Kidney epithelial cell (primary cell): ENCODE results near the gene TMEM232. TPM values are rescaled to one million over a fixed set of nuclear protein-coding genes. Genes with fewer than 3 reads are reported as not detected.

Experiments
- DNase-seq: peaks from one replicate; pipeline ENCODE4 v3.0.0-alpha.2; 2010; ENCODE audit warnings: low read depth
- H3K27me3 ChIP-seq: 2 replicates; pipeline ENCODE4 v1.6.0; 2011; ENCODE audit warnings: low read length; ENCODE audit not compliant: control insufficient read depth, insufficient read depth
- H3K36me3 ChIP-seq: 2 replicates; pipeline ENCODE4 v1.5.1; 2011; ENCODE audit warnings: low read length; ENCODE audit not compliant: control insufficient read depth, insufficient read depth
- H3K4me3 ChIP-seq: 2 replicates; pipeline ENCODE4 v1.5.1; 2011; ENCODE audit warnings: low read depth, mild to moderate bottlenecking, control low read depth, low read length
- CTCF ChIP-seq: IDR thresholded peaks from 2 replicates; pipeline ENCODE4 v1.5.1; 2011; ENCODE audit warnings: mild to moderate bottlenecking, moderate library complexity, low read length, control low read depth, inconsistent platforms; ENCODE audit not compliant: insufficient read depth, poor library complexity, severe bottlenecking
- total RNA-seq: library from RNA; depleted of rRNA; stranded (reverse); fragments of >200 nt; gene quantifications from 2 replicates; pipeline ENCODE4 v1.2.3, GENCODE V29; 2015

Gene TMEM232
- total RNA-seq, 1 donor from 2014 or later, result 10.9 TPM

DNA sequence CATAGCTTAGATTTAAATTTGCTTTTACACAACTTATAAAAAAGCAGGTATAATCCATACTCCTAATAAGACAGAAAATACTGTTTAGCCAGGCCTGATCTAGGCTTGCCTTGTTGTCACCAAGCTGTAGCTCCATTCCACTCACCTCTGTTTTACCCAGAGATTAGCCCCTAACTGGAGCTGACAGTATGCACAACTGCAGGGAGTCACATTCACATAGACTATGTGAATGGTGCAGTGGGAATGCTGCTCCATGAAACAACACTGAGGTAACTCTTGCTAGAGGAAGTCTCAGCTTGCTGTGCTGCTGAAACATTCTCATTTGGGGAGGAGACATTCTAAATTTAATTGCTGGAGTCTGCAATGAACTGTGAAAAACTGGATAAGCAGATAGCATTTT, 209.1 kb downstream of the TMEM232 start:
- no peak for DNase-seq
- H3K27me3 ChIP-seq, result no peaks in the 10 kb centered on the region
- no peak for TF ChIP-seq CTCF
- H3K4me3 ChIP-seq, result no peak overlapping the region
- no peaks in the 10 kb centered on the region for H3K36me3 ChIP-seq

- no peak for DNase-seq
- TF ChIP-seq CTCF, result no peak
- no peak overlapping the region for H3K4me3 ChIP-seq
- no peaks in the 10 kb centered on the region for H3K27me3 ChIP-seq
- H3K36me3 ChIP-seq, result no peaks in the 10 kb centered on the region
Measured at GRCh38 chr5:110514030-110514429, 212.4 kb downstream of the TMEM232 start.

DNA sequence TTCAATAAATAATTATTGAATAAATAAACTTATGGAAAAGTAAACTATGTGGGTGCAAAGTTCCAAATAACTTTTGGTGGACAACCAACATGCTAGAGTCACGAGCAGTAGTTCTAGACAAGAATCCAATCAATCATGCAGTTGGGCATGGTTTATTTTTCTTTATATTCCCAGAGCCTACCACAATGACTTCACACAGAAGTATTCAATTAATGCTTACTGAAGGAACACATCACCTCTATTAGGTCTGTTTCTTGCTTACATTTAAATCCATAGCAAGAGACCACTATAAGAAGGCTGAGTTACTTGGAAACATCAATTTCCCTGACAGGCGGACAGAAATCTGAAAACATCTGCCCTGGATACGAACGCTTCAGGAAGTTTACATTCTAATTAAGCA, 214.2 kb downstream of the TMEM232 start:
- no peak for DNase-seq
- no peaks in the 10 kb centered on the region for H3K27me3 ChIP-seq
- no peak overlapping the region for H3K4me3 ChIP-seq
- no peaks in the 10 kb centered on the region for H3K36me3 ChIP-seq
- TF ChIP-seq CTCF, result no peak

DNA sequence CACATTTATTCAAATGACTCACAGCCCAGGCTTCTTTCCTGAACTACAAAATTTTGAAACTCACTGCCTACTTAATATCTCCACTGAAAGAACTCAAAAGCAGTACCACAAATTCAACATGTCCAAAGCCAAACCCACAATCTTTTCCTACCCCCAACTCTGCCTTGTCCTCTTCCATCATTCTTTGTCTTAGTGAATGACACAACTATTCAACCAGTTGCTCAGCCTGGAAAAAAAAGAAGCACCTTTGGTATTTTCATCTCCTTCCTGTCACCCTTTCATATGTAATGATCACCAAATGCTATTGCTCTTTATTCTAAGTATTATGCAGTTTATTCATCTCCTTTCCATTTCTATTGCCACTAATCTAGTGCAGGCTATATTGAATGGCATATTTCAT, 216.3 kb downstream of the TMEM232 start:
- Histone ChIP-seq H3K4me3 (no peak overlapping the region), H3K27me3 (no peaks in the 10 kb centered on the region), H3K36me3 (no peaks in the 10 kb centered on the region)
- no peak for TF ChIP-seq CTCF
- no peak for DNase-seq

DNA sequence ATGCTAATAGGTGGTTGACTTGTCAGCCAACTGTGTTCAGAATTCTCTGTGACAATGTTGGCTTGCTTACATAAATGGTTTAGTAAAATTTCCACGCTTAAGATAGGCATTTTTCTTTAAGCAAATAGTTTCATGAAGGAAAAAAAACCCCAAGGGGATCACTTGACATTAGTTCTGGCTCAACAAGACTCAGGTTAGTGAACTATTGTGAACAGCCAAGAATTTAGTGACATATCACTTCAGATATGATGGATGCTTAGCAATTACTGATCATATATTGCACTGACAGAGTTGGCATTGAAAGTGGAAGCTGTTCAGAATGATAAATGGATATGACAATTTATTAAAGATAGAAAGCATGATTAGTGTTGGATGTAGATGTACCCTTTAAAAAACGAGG, 218.5 kb downstream of the TMEM232 start:
- TF ChIP-seq CTCF, result no peak
- Histone ChIP-seq H3K4me3 (no peak overlapping the region), H3K27me3 (no peaks in the 10 kb centered on the region), H3K36me3 (no peaks in the 10 kb centered on the region)
- DNase-seq, result no peak

DNA sequence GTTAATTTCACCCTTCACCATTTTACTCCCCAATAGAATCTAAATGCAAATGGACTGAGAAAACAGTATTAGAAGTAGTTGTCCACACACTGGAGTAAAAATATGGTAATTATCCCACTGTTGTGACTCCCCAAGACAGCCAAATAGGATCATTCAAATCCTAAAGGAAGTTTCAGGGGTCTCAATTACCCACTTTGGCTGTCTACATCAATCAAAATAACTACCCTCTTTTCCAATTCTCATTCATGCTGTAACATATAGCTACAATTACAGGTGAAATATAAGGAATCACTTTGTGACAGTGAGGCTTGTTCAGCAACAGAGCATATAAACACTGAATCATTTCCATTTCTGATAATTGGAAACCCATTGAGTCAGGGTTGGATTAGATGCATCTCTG, 220.1 kb downstream of the TMEM232 start:
- DNase-seq, result no peak
- no peak for TF ChIP-seq CTCF
- no peaks in the 10 kb centered on the region for H3K27me3 ChIP-seq
- H3K4me3 ChIP-seq, result no peak overlapping the region
- H3K36me3 ChIP-seq, result no peaks in the 10 kb centered on the region
